Activated naive CD4-positive, alpha-beta T cell treated with anti-CD3 and anti-CD28 coated beads, Interleukin-2, amount 50 U/mL, for 24 hours (primary cell): ENCODE measurements around the gene CNTRL.

Source experiments
- H3K27ac Mint-ChIP-seq: one replicate; pipeline ENCODE4 v1.8.0; 2021; ENCODE audit warnings: mild to moderate bottlenecking, mixed read lengths
- H3K27me3 Mint-ChIP-seq: one replicate; pipeline ENCODE4 v1.8.0; 2021; ENCODE audit warnings: mixed read lengths
- H3K36me3 Mint-ChIP-seq: one replicate; pipeline ENCODE4 v1.8.0; 2021; ENCODE audit warnings: mixed read lengths
- H3K4me1 Mint-ChIP-seq: one replicate; pipeline ENCODE4 v1.8.0; 2021; ENCODE audit warnings: mixed read lengths
- H3K4me3 Mint-ChIP-seq: one replicate; pipeline ENCODE4 v1.8.0; 2021; ENCODE audit warnings: mild to moderate bottlenecking, mixed read lengths
- H3K9me3 Mint-ChIP-seq: one replicate; pipeline ENCODE4 v1.8.0; 2021; ENCODE audit warnings: mixed read lengths

The CNTRL gene

DNA sequence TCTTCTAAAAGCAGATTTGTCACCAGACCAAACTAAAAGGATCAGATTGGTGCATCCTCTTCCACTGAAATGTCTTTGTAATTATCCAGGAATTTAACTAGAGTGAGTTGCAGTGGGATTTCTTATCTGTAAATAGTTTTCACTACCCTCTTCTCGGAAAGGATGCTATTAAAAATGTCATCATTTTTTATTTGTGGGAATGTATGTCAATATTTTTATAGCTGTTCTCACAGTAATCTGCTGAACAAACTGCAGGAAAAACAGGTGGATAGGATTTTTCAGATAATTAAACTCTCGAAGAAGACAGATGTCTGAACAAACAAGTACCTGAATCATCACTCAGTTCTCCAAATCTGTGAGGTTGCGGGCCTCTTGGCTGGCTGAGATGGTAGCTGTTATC, 64.2 kb downstream of the CNTRL start:
- Mint-ChIP-seq H3K9me3 (no peaks in the 10 kb centered on the region), H3K4me1 (peaks cover 32% of the 10 kb centered on the region), H3K36me3 (peaks cover 28% of the 10 kb centered on the region), H3K27me3 (no peaks in the 10 kb centered on the region), H3K27ac (peak overlapping the region; percentile 51), H3K4me3 (no peak overlapping the region)

DNA sequence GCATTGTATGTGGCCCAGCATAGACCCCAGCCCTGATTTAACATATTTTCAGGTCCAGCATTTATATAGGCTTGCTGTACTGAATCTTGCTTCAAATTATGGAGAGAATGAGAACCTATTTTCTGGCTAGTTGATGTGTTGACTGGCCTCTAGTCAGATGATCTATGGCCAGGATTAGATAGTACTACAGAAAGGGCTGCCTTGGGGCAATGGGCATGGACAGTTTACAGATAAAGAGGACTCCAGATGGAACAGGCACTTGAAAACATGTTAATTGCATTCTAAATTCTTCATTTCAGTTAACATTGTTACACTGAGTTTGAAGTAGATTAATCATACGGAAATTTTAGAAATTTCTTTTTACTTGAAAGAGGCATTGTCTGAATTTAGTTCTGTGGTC, 65.4 kb downstream of the CNTRL start:
- Mint-ChIP-seq H3K9me3 (no peaks in the 10 kb centered on the region), H3K4me3 (no peak overlapping the region), H3K27ac (peak overlapping the region; percentile 43), H3K36me3 (peaks cover 32% of the 10 kb centered on the region), H3K27me3 (no peaks in the 10 kb centered on the region), H3K4me1 (peaks cover 23% of the 10 kb centered on the region)

DNA sequence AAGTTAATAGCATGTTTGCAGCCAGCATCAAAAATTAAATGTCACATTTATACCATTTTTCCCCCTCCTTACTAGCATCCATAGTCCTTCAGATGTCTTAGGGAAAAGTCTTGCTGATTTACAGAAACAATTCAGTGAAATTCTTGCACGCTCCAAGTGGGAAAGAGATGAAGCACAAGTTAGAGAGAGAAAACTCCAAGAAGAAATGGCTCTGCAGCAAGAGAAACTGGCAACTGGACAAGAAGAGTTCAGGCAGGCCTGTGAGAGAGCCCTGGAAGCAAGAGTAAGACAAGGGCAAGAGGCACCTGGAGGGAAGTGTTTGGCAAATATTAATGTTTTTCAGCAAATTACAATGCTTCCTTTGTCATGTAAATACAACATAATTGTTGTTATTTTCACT, 66.6 kb downstream of the CNTRL start:
- Mint-ChIP-seq H3K27me3 (no peaks in the 10 kb centered on the region), H3K9me3 (no peaks in the 10 kb centered on the region), H3K36me3 (peaks cover 30% of the 10 kb centered on the region), H3K27ac (peak overlapping the region; percentile 23), H3K4me1 (peaks cover 15% of the 10 kb centered on the region), H3K4me3 (no peak overlapping the region)

DNA sequence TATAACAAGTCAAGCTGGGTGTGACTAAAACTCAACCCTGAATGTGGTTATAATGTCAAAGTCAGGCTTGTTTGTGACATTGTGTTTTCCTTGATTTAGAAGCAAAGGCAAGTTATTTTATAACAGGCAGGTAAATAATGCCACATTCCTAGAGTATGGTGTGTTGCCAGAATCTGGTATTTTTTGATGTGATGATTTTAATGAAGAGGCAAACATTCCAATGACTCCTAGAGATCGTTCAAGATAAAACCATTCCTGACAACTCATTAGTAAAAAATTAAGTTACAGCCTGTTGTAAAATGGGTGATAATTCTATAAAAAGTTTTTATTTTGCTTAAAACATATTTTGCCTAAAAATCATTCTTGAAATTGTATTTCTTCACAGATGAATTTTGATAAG, 67.0 kb downstream of the CNTRL start:
- peaks cover 30% of the 10 kb centered on the region for H3K36me3 Mint-ChIP-seq
- H3K4me3 Mint-ChIP-seq, result no peak overlapping the region
- no peak overlapping the region for H3K27ac Mint-ChIP-seq
- peaks cover 13% of the 10 kb centered on the region for H3K4me1 Mint-ChIP-seq
- H3K9me3 Mint-ChIP-seq, result no peaks in the 10 kb centered on the region
- H3K27me3 Mint-ChIP-seq, result no peaks in the 10 kb centered on the region

DNA sequence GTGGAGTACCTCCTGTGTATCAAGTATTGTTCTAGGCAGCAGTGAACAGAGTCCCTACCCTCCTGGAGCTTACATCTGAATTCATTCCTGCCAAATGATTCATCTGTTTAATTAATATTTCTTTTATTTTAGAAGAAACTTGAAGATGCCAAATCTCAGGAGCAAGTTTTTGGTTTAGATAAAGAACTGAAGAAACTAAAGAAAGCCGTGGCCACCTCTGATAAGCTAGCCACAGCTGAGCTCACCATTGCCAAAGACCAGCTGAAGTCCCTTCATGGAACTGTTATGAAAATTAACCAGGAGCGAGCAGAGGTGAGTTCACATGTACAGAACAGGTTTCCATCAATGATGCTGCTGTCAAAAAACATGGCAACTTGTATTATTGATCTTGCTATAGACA, 69.0 kb downstream of the CNTRL start:
- no peaks in the 10 kb centered on the region for H3K4me1 Mint-ChIP-seq
- no peaks in the 10 kb centered on the region for H3K27me3 Mint-ChIP-seq
- H3K9me3 Mint-ChIP-seq, result no peaks in the 10 kb centered on the region
- H3K36me3 Mint-ChIP-seq, result peaks cover 33% of the 10 kb centered on the region
- H3K4me3 Mint-ChIP-seq, result no peak overlapping the region
- H3K27ac Mint-ChIP-seq, result no peak overlapping the region

DNA sequence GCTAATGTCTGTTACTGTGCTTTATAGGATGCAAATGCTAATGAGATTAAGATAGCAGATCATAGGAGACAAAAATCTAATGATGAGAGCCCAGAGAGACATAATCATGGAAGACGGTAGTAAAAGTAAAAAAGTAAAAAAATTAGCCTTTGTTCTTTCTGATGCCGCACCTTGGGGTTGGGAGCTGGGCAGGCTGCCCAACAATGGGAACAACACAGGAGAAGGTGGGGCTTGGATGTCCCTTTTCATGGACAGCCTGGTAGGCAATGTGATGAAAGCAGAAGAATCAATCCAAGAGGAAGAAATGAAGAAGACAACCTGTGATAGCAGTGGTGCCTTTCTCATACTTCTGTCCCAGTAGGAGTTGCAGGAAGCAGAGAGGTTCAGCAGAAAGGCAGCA, 69.7 kb downstream of the CNTRL start:
- no peak overlapping the region for H3K4me3 Mint-ChIP-seq
- no peaks in the 10 kb centered on the region for H3K9me3 Mint-ChIP-seq
- H3K36me3 Mint-ChIP-seq, result peaks cover 36% of the 10 kb centered on the region
- H3K27me3 Mint-ChIP-seq, result no peaks in the 10 kb centered on the region
- peak overlapping the region; percentile 23 for H3K27ac Mint-ChIP-seq
- no peaks in the 10 kb centered on the region for H3K4me1 Mint-ChIP-seq

DNA sequence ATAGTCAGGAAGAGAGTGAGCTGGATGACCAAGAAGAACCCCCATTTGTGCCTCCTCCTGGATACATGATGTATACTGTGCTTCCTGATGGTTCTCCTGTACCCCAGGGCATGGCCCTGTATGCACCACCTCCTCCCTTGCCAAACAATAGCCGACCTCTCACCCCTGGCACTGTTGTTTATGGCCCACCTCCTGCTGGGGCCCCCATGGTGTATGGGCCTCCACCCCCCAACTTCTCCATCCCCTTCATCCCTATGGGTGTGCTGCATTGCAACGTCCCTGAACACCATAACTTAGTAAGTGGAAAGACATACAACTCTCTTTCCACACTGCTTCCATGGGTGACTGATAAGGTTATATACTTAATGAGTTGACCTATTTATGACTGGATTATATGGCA, 75.4 kb downstream of the CNTRL start:
- Mint-ChIP-seq H3K4me3 (no peak overlapping the region), H3K36me3 (peaks cover 24% of the 10 kb centered on the region), H3K27ac (peak overlapping the region; percentile 33), H3K9me3 (no peaks in the 10 kb centered on the region), H3K27me3 (no peaks in the 10 kb centered on the region), H3K4me1 (peaks cover 24% of the 10 kb centered on the region)

DNA sequence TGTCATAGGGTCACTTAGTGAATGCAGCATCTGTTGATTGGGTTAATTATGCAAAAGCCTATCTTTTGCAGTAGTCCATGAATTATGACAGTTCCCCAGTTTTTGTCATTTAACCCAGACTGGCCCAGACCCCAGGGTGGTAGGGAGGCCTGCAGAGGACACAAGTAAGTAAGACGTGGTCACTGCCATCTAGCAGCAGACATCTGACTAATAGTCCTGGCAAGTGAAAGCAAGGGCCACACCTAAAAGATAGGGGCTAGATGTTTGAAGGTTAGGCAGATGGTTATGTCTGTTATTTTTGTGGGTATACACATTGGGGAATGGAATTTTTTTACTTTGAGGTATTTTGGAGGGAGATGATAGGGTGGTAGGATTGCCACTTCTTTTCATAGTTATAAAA, 78.9 kb downstream of the CNTRL start:
- peaks cover 33% of the 10 kb centered on the region for H3K36me3 Mint-ChIP-seq
- no peaks in the 10 kb centered on the region for H3K27me3 Mint-ChIP-seq
- H3K4me1 Mint-ChIP-seq, result peaks cover 46% of the 10 kb centered on the region
- H3K9me3 Mint-ChIP-seq, result no peaks in the 10 kb centered on the region
- no peak overlapping the region for H3K27ac Mint-ChIP-seq
- H3K4me3 Mint-ChIP-seq, result no peak overlapping the region

DNA sequence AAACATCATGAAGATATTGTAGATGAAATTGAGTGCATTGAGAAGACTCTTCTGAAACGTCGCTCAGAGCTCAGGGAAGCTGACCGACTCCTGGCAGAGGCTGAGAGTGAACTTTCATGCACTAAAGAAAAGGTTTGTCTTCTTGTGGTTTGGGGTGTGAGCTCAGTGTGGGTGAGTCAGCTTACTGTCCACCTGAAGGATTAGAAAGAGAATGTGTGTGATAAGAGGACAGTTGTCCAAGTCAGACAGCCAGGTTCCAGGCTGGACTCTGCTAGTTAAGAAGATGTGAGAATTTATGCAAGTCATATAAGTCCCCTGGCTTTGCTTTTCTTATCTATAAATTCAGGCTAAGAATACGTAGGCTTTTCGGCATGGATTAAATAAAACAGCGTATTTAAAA, 80.0 kb downstream of the CNTRL start:
- Mint-ChIP-seq H3K9me3 (no peaks in the 10 kb centered on the region), H3K27me3 (no peaks in the 10 kb centered on the region), H3K27ac (peak overlapping the region; percentile 31), H3K4me1 (peaks cover 49% of the 10 kb centered on the region), H3K36me3 (peaks cover 32% of the 10 kb centered on the region), H3K4me3 (no peak overlapping the region)

DNA sequence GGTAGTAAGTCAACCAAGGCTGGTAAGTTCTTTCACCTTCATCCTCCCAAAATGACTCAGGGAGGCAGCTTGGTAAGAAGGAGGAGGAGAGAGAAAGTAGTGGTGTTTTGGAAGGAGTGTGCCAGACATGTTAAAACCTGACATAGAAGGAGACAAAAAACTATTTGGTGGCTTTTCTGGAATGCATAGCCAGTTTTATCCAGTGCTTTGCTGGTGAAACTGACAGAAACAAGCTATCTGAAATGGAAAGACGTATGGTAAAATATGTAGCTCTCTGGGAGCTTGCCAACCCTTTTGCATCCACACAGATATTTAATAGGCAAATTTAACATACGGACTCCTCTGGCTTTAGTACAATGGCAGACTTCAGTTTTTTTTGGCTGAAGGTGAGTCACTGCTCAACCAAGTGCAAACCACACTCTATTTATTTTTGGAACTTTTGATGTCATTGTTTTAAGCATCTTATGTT, 81.5 kb downstream of the CNTRL start:
- H3K27me3 Mint-ChIP-seq, result no peaks in the 10 kb centered on the region
- peaks cover 28% of the 10 kb centered on the region for H3K36me3 Mint-ChIP-seq
- peak overlapping the region; percentile 85 for H3K27ac Mint-ChIP-seq
- H3K4me1 Mint-ChIP-seq, result peaks cover 50% of the 10 kb centered on the region
- H3K9me3 Mint-ChIP-seq, result no peaks in the 10 kb centered on the region
- peak overlapping the region; percentile 3 for H3K4me3 Mint-ChIP-seq

DNA sequence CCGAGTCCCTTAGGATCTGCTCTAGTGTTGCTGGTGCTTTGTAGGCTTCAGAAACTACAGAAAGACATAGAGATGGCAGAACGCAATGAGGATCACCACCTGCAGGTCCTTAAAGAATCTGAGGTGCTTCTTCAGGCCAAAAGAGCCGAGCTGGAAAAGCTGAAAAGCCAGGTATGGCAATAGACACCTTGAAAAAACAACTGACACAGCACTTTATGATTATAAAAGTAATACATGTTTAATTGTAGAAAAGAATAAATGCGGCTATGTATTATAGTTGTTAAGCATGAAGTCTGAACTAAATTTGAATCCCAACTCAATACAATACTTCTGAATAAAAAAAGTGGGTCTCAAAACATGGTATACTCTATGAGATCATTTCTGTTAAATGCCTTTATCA, 83.2 kb downstream of the CNTRL start:
- Mint-ChIP-seq H3K9me3 (no peaks in the 10 kb centered on the region), H3K4me1 (peaks cover 39% of the 10 kb centered on the region), H3K36me3 (peaks cover 28% of the 10 kb centered on the region), H3K27me3 (no peaks in the 10 kb centered on the region), H3K4me3 (no peak overlapping the region), H3K27ac (no peak overlapping the region)

DNA sequence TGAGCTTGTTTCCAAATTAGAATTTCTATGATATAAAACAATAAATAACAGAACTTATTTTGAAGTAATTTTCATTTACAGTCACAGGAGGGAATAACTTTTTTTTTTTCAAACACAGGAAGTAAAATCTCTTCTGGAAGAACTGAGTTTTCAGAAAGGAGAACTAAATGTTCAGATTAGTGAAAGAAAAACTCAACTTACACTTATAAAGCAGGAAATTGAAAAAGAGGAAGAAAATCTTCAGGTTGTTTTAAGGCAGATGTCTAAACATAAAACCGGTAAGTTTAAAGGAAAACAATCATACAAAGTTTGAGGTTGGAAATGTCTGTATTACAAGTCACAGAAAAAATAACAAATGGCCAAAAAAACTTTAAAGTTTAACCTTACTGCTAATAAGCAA, 85.3 kb downstream of the CNTRL start:
- Mint-ChIP-seq H3K4me3 (no peak overlapping the region), H3K27ac (peak overlapping the region; percentile 74), H3K9me3 (no peaks in the 10 kb centered on the region), H3K36me3 (peaks cover 24% of the 10 kb centered on the region), H3K4me1 (peaks cover 33% of the 10 kb centered on the region), H3K27me3 (no peaks in the 10 kb centered on the region)

DNA sequence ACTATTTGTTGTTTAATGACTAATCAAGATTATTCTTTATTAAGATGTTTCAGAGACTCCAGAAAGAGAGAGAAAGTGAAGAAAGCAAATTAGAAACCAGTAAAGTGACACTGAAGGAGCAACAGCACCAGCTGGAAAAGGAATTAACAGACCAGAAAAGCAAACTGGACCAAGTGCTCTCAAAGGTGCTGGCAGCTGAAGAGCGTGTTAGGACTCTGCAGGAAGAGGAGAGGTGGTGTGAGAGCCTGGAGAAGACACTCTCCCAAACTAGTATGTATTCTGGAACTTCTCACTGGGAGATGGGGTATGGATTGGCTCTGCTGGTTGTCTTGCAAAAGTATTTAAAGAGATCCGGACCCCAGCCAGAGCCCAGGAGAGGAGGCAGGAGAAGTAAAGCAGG, 93.3 kb downstream of the CNTRL start:
- no peaks in the 10 kb centered on the region for H3K9me3 Mint-ChIP-seq
- no peaks in the 10 kb centered on the region for H3K27me3 Mint-ChIP-seq
- peaks cover 29% of the 10 kb centered on the region for H3K4me1 Mint-ChIP-seq
- H3K27ac Mint-ChIP-seq, result peak overlapping the region; percentile 27
- no peak overlapping the region for H3K4me3 Mint-ChIP-seq
- H3K36me3 Mint-ChIP-seq, result peaks cover 21% of the 10 kb centered on the region

DNA sequence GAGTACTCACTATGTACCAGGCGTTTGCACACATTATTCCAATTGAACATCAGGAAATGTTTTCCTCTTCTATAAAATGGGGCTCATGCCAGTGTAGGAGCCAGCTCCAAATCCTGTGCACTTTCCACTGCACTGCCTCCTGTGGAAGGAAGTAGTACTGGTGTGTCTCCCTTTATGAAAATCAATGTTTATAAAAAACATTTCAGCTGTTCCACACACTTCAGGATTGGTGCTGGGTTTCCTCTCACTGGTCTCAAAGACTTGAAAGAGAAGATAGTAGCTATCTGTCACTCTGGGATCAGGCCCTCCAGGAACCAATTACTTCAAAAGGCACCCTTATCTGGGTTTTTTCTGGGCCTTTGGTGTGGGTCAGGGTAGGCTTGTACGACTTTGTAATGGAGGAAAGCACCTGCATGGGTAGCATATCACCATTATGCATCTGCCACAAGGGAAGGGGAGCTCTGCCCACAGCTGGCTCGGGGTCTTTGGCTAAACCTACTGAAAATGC, 94.4 kb downstream of the CNTRL start:
- Mint-ChIP-seq H3K9me3 (no peaks in the 10 kb centered on the region), H3K27ac (peak overlapping the region; percentile 27), H3K27me3 (no peaks in the 10 kb centered on the region), H3K36me3 (peaks cover 22% of the 10 kb centered on the region), H3K4me3 (no peak overlapping the region), H3K4me1 (peaks cover 29% of the 10 kb centered on the region)

DNA sequence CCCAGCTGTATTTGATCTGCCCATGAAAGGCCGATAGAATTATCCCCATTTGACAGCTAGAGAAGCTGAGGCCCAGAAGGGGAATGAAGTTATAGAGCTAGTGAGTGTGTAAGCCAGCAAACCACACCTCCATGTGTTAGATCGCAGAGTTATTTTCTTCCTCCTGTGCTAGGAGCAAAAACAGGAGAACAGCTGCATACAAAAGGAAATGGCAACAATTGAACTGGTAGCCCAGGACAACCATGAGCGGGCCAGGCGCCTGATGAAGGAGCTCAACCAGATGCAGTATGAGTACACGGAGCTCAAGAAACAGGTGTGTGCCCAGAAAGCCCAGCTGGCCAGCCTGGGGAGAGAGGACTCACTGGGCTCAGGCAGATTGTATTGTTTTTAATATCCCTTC, 96.5 kb downstream of the CNTRL start:
- Mint-ChIP-seq H3K4me1 (peaks cover 26% of the 10 kb centered on the region), H3K9me3 (no peaks in the 10 kb centered on the region), H3K27me3 (no peaks in the 10 kb centered on the region), H3K4me3 (no peak overlapping the region), H3K27ac (peak overlapping the region; percentile 9), H3K36me3 (peaks cover 26% of the 10 kb centered on the region)

DNA sequence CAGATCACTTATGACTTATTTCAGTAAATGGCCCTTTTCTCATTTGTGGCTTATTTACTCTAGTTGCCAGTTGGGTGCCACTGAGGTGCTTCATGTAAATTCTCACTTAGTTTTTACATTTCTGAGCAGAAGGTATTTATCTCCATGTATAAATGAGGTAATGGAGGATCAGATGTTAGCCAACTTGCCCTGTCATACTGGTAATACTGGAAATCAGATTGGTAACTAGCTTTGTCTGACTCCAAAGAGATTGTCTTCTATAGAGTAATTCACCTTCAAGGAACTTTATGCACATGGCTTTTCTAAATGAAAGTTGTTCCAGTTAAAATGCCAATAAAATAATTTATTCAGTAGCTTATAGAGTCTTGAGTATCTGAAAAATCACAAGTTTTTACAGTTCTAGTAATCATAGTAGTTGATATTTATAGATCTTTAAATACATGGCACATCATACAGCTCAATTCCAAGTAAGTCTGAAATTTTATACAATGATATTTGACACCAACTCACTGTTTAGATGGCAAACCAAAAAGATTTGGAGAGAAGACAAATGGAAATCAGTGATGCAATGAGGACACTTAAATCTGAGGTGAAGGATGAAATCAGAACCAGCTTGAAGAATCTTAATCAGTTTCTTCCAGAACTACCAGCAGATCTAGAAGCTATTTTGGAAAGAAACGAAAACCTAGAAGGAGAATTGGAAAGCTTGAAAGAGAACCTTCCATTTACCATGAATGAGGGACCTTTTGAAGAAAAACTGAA, 98.2 kb downstream of the CNTRL start:
- peaks cover 27% of the 10 kb centered on the region for H3K36me3 Mint-ChIP-seq
- peak overlapping the region; percentile 81 for H3K27ac Mint-ChIP-seq
- H3K4me3 Mint-ChIP-seq, result no peak overlapping the region
- no peaks in the 10 kb centered on the region for H3K27me3 Mint-ChIP-seq
- peaks cover 19% of the 10 kb centered on the region for H3K4me1 Mint-ChIP-seq
- no peaks in the 10 kb centered on the region for H3K9me3 Mint-ChIP-seq

DNA sequence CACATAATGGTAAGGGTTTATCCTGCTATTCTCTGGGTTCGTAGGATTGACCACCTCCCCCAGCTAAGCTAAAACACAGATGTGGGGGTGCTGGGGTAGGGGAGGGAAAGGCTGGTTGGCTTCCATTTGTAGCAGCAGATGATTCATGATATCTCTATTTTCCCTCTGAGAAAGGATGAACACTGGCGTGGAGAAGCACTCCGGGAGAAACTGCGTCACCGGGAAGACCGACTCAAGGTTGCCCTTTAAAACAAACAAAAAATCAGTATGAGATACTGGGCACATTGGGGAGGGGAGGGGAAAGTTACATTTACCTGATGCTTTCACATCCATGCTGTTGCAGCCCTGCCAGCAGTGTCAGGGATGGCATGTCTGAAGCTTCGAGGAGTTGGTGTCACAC, 98.7 kb downstream of the CNTRL start:
- H3K36me3 Mint-ChIP-seq, result peaks cover 23% of the 10 kb centered on the region
- no peaks in the 10 kb centered on the region for H3K27me3 Mint-ChIP-seq
- H3K27ac Mint-ChIP-seq, result peak overlapping the region; percentile 81
- no peak overlapping the region for H3K4me3 Mint-ChIP-seq
- H3K4me1 Mint-ChIP-seq, result peaks cover 13% of the 10 kb centered on the region
- no peaks in the 10 kb centered on the region for H3K9me3 Mint-ChIP-seq
